Lung (tissue), 16 donors: ENCODE results near the gene ZNF679. TPM values are rescaled to one million over a fixed set of nuclear protein-coding genes. Genes with fewer than 3 reads are reported as not detected.
"Not testable (repeated sequence)": the region's sequence is repeated elsewhere in the genome, so short reads cannot be mapped to it uniquely, and the experiment has no call there.

Experiments used
- ATAC-seq: fragments of 200-7000 bp; cut with Tn5 transposase; one replicate; pipeline ENCODE4 v1.9.1; 2020; ENCODE audit warnings: moderate number of reproducible peaks; ENCODE audit not compliant: insufficient read depth, low FRiP score
- DNase-seq, 3 donors: peaks; one replicate each; pipeline ENCODE4 v3.0.0-alpha.2; 2013 to 2017
- H3K27ac ChIP-seq, 2 donors: one replicate each; pipeline ENCODE4 v1.5.1; 2013; ENCODE audit warnings: mild to moderate bottlenecking in 2 of 2, moderate library complexity in 2 of 2, control low read depth in 1 of 2, inconsistent platforms in 1 of 2, low read depth in 1 of 2, low read length in 1 of 2
- H3K27me3 ChIP-seq, 3 donors: one replicate each; pipeline ENCODE4 v1.5.1; 2013; ENCODE audit warnings: low read length in 2 of 3; ENCODE audit not compliant: control insufficient read depth in 3 of 3, insufficient read depth in 3 of 3
- H3K36me3 ChIP-seq, 4 donors: one replicate each; pipeline ENCODE4 v1.5.1; 2013; ENCODE audit warnings: low read length in 4 of 4, mild to moderate bottlenecking in 1 of 4, moderate library complexity in 1 of 4; ENCODE audit not compliant: control insufficient read depth in 4 of 4, insufficient read depth in 4 of 4
- H3K4me1 ChIP-seq, 5 donors: one replicate each; pipeline ENCODE4 v1.5.1; 2013; ENCODE audit warnings: low read length in 5 of 5, mild to moderate bottlenecking in 2 of 5, moderate library complexity in 1 of 5; ENCODE audit not compliant: control insufficient read depth in 5 of 5, insufficient read depth in 5 of 5
- H3K4me3 ChIP-seq: one replicate; pipeline ENCODE4 v1.5.1; 2013; ENCODE audit warnings: mild to moderate bottlenecking, control low read depth, moderate library complexity
- H3K9ac ChIP-seq, 2 donors: one replicate each; pipeline ENCODE4 v1.5.1; 2013; ENCODE audit warnings: low read length in 2 of 2, control low read depth in 1 of 2; ENCODE audit not compliant: insufficient read depth in 1 of 2
- H3K9me3 ChIP-seq, 4 donors: one replicate each; pipeline ENCODE4 v1.5.1; 2013; ENCODE audit warnings: low read length in 3 of 4, mild to moderate bottlenecking in 1 of 4, moderate library complexity in 1 of 4; ENCODE audit not compliant: control insufficient read depth in 4 of 4, insufficient read depth in 3 of 4
- CTCF ChIP-seq: IDR thresholded peaks from 2 replicates; pipeline ENCODE4 v1.5.1; 2012; ENCODE audit warnings: mild to moderate bottlenecking; ENCODE audit errors: control extremely low read depth, extremely low read depth
- WGBS, 2 donors: extraction: QIAGEN DNeasy Blood & Tissue Kit; methylation state at CpG; one replicate each; pipeline ENCODE4 v1.1.7; 2013; 5-methylcytosine and 5-hydroxymethylcytosine counted together
- long read RNA-seq, 5 donors: transcript quantifications; one replicate each; lab custom pipeline, GENCODE V29; 2026
- polyA plus RNA-seq, 2 donors: library from polyadenylated mRNA; stranded (reverse); fragments of 200-250 nt; gene quantifications; one replicate each; pipeline ENCODE4 v1.2.1, GENCODE V29; 2013
- total RNA-seq, 2 donors: library from RNA; depleted of rRNA in 1 of 2; stranded (reverse); fragments of >200 nt in 1 of 2; gene quantifications; one replicate each; pipeline ENCODE4 v1.2.1, GENCODE V29; 2014 to 2021
- donor health status: control.
- donor health status: control.
- donor health status: Bipolar disorder and iron deficiency.
- donor health status: healthy.
- donor health status: DM: yes; HTN: yes; CAD: no.

Gene ZNF679
- total RNA-seq (not detected), polyA plus RNA-seq (not detected)
- long read RNA-seq, donor 1: 0 reads
- long read RNA-seq, donor 2: 0 reads
- long read RNA-seq, donor 3: 0 reads
- long read RNA-seq, donor 4: 0 reads
- long read RNA-seq, donor 5: 0 reads

DNA sequence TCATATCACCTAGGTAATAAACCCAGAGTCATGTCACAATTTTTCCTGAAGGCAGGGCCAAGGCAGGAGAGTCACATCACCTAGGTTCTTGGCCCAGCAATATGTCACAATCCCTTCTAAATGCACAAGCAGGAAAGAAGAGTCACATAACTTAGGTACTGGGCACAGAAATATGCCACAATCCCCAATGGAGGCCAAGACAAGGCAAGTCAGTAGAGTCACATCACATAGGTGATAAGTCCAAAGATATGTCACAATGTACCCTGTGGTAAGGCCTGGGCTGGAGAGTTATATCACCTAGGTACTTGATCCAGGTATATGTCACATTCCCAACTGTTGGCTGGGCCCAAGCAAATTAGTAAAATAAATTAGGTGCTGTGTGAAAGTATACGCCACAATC is at the start of gene ZNF679:
Gene ZNF679, plus strand, starts transcription at position 301 of the 400 bp plus-strand sequence. CDS start 20,644 bp downstream, outside the sequence.
- H3K4me3 ChIP-seq, H3K4me1 ChIP-seq, ATAC-seq, H3K36me3 ChIP-seq, H3K9ac ChIP-seq, H3K27ac ChIP-seq, DNase-seq, H3K27me3 ChIP-seq: not testable (repeated sequence)
- WGBS, 2 donors: 92 to 96% methylated on average over 1 of the region's 1 CpG
- peaks cover 0 to 35% (median 12%) of the 10 kb centered on the region in 4 donors for H3K9me3 ChIP-seq

- no peaks in the 10 kb centered on the region for H3K27me3 ChIP-seq
- 40% methylated on average over 4 of the region's 4 CpGs for WGBS, 2 donors
- no peak for TF ChIP-seq CTCF
- no peak for ATAC-seq
- H3K27ac ChIP-seq: no peak overlapping the region
- no peaks in the 10 kb centered on the region for H3K36me3 ChIP-seq
- H3K4me1 ChIP-seq: peaks cover 0 to 6% (median 0%) of the 10 kb centered on the region in 5 donors
- H3K9ac ChIP-seq: no peak overlapping the region
- no peak for DNase-seq
- H3K9me3 ChIP-seq: peaks cover 0 to 19% (median 4%) of the 10 kb centered on the region in 4 donors
- H3K4me3 ChIP-seq: no peak overlapping the region
Observed at GRCh38 chr7:64180989-64181388, 47.3 kb upstream of the ZNF679 start.

GRCh38 chr7:64181586-64181985 is 46.7 kb upstream of the ZNF679 start:
- Histone ChIP-seq H3K27me3 (no peaks in the 10 kb centered on the region), H3K9ac (no peak overlapping the region), H3K4me1 (peaks cover 0 to 6% (median 0%) of the 10 kb centered on the region in 5 donors), H3K27ac (no peak overlapping the region), H3K4me3 (no peak overlapping the region), H3K9me3 (peaks cover 0 to 19% (median 4%) of the 10 kb centered on the region in 4 donors), H3K36me3 (no peaks in the 10 kb centered on the region)
- DNase-seq: no peak
- TF ChIP-seq CTCF: no peak
- WGBS, 2 donors: 28 to 45% methylated on average over 46 of the region's 46 CpGs
- no peak for ATAC-seq

- no peak for TF ChIP-seq CTCF
- no peak for ATAC-seq
- H3K36me3 ChIP-seq: no peaks in the 10 kb centered on the region
- H3K9ac ChIP-seq: no peak overlapping the region
- no peaks in the 10 kb centered on the region for H3K27me3 ChIP-seq
- no peak overlapping the region for H3K4me3 ChIP-seq
- H3K4me1 ChIP-seq: peaks cover 0 to 6% (median 0%) of the 10 kb centered on the region in 5 donors
- WGBS, 2 donors: 21 to 48% methylated on average over 64 to 66 of the region's 66 CpGs
- no peak overlapping the region for H3K27ac ChIP-seq
- peaks cover 0 to 19% (median 4%) of the 10 kb centered on the region in 4 donors for H3K9me3 ChIP-seq
- no peak for DNase-seq
Observed at GRCh38 chr7:64182036-64182790, 46.1 kb upstream of the ZNF679 start.
